Measurements from ENCODE around the gene STAM.

- TF ChIP-seq POLR2AphosphoS5 (IDR thresholded peaks at IDR 0.05; ENCODE audit: low read depth, low read length): no peak
- TF ChIP-seq REST (IDR thresholded peaks at IDR 0.05; ENCODE audit: insufficient read depth in 1 of 2, low read depth in 2 of 2, low read length in 2 of 2): no peak
- TF ChIP-seq TAF1 (IDR thresholded peaks at IDR 0.05; ENCODE audit: borderline replicate concordance, insufficient read depth, low read length): no peak
- TF ChIP-seq FOXP2 (optimal IDR thresholded peaks at IDR 0.05; ENCODE audit: borderline replicate concordance, extremely low read depth, extremely low read length, insufficient read depth): no peak
These were observed 66.2 kb downstream of the STAM start for GRCh38 chr10:17710181-17710580.

Data from PFSK-1 (cell line).